NCI-H526 (cell line): Measurements from ENCODE around the gene PNN.
"Not testable (repeated sequence)": the region's sequence is repeated elsewhere in the genome, so short reads cannot be mapped to it uniquely, and the experiment has no call there.

Source experiments
- DNase-seq, 2 experiments: peaks; one replicate each; lab custom pipeline; 2025; lab: John Stamatoyannopoulos, UW

PNN gene

GRCh38 chr14:39174560-39175444 lies at the start of gene PNN:
PNN (plus strand) TSS chr14:39175254; CDS start chr14:39175280, 26 bp downstream.
- peak; percentile 99 for DNase-seq

DNA sequence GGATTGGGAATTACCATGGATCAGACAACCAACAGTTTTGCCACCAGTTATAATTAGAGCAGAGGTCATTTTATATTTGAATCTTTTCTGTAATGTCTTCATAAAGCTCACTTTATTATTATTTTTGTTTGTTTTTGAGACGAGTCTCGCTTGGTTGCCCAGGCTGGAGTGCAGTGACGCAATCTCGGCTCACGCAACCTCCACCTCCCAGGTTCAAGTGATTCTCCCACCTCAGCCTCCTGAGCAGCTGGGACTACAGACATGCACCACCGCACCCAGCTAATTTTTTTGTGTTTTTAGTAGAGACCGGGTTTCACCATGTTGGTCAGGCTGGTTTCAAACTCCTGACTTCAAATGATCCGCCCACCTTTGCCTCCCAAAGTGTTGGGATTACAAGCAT lies 37.2 kb upstream of the PNN start:
- DNase-seq = not testable (repeated sequence)

DNA sequence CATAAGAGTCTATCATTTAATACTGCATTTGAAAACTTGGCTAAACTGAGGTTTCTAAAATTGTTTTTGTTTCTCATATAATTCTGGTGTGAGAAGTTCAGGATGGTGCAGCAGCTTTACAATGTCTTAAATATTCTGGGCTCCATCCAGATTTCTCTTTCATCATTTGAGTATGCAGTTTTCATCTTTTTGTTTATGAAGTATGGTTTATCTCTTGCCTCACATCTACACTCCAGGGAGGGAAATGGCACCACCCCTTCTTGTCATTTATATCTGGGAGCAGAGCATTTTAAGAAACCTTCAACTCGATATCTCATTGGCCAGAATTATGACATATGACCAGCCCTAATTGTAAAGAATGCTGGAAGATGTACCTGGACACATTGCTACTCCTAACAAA lies 36.6 kb upstream of the PNN start:
- DNase-seq = no peak

DNA sequence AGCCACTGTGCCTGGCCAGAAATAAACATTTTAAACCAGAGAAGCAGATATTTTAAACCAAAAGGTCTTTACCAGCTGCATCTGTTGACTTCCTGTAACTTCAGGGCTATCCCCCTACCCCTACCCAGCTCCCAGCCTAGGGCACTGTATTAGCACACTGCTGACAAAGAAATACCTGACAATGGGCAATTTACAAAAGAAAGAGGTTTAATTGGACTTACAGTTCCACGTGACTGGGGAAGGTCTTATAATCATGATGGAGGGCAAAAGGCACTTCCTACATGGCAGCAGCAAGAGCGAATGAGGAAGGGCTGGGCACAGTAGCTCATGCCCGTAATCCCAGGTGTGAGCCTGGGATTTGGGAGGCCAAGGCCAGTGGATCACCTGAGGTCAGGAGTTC lies 34.9 kb upstream of the PNN start:
- no peak for DNase-seq

- not testable (repeated sequence) for DNase-seq
Observed at GRCh38 chr14:39141623-39142022, 33.4 kb upstream of the PNN start.

- not testable (repeated sequence) for DNase-seq
Observed at GRCh38 chr14:39143226-39143625, 31.8 kb upstream of the PNN start.

GRCh38 chr14:39145266-39145966 lies 29.6 kb upstream of the PNN start:
- DNase-seq = no peak

GRCh38 chr14:39154594-39155189 lies 20.4 kb upstream of the PNN start:
- no peak for DNase-seq

- DNase-seq = no peak
Observed at GRCh38 chr14:39157491-39157890, 17.6 kb upstream of the PNN start.

- no peak for DNase-seq
Observed at GRCh38 chr14:39158222-39158858, 16.7 kb upstream of the PNN start.

GRCh38 chr14:39160494-39160893 lies 14.6 kb upstream of the PNN start:
- no peak for DNase-seq

GRCh38 chr14:39167797-39168320 lies 7.2 kb upstream of the PNN start:
- not testable (repeated sequence) for DNase-seq

DNA sequence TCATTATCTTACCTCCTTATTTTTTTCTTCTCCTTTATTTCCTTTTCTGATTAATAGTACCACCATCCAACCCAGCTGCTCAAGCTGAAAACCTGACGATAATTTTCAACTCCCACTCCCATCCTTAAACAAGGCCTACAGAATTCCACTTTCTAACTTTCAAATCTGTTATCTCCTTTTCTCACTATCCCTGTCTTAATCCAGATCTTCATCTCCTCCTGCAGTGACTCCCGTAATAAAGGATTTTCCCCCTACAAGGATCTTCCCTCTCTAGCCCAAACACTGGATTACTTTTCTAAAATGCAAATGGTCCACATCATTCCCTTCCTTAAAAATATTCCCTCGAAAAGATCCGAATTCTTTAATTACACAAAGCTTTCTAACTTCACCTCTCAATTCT lies 6.5 kb upstream of the PNN start:
- no peak for DNase-seq

- no peak for DNase-seq
Observed at GRCh38 chr14:39169541-39169900, 5.5 kb upstream of the PNN start.

- DNase-seq = no peak
Observed at GRCh38 chr14:39173198-39173597, 1.9 kb upstream of the PNN start.

GRCh38 chr14:39175445-39176262 lies 600 bp downstream of the PNN start:
- DNase-seq = peak; percentile 14 to 67

GRCh38 chr14:39176263-39177167 lies 1.5 kb downstream of the PNN start:
- no peak for DNase-seq

- no peak for DNase-seq
Observed at GRCh38 chr14:39177168-39177545, 2.1 kb downstream of the PNN start.

GRCh38 chr14:39179042-39179441 lies 4.0 kb downstream of the PNN start:
- no peak for DNase-seq

GRCh38 chr14:39180553-39180952 lies 5.5 kb downstream of the PNN start:
- no peak for DNase-seq
